Hepatic stellate cell (primary cell): Measurements from ENCODE around the gene ANKRD40.
"Not testable (repeated sequence)": the region's sequence is repeated elsewhere in the genome, so short reads cannot be mapped to it uniquely, and the experiment has no call there.

ENCODE experiments used
- DNase-seq: peaks from one replicate; pipeline ENCODE4 v3.0.0; 2011; ENCODE audit warnings: low spot score

Gene ANKRD40

DNA sequence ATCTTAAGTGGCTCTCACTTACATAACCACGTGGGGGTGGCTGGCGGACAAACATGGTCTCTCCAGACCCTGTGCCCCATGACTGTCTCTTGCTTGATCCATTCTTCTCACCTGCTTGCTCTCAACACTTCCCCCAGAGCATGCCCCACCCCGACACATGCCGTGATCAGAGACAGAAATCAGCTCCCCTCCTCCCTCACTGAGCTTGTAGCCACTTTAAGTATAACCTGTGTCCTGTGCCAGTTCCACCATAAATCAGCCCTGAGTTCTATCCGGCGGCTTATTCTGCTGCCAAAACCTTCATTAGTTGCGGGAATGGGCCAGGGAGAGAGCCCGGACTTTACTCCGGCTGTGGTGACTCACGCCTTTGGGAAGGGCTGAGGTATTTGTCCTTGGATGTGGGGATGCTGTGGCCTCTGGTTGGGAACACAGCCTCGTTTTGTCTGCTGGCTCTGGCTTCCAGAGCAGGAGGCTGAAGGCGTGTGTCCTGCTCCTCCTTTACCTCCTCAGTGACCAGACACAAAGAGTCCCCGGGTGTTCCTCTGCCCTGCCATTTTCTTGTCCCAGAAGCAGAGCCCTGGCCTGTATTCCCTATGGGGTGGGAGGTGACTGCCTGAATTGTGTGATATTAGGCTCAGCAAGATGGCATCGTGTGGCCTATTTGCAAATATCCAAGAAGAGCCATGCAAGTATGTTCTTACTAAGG lies 21.1 kb downstream of the ANKRD40 start:
- peak; percentile 88 for DNase-seq

DNA sequence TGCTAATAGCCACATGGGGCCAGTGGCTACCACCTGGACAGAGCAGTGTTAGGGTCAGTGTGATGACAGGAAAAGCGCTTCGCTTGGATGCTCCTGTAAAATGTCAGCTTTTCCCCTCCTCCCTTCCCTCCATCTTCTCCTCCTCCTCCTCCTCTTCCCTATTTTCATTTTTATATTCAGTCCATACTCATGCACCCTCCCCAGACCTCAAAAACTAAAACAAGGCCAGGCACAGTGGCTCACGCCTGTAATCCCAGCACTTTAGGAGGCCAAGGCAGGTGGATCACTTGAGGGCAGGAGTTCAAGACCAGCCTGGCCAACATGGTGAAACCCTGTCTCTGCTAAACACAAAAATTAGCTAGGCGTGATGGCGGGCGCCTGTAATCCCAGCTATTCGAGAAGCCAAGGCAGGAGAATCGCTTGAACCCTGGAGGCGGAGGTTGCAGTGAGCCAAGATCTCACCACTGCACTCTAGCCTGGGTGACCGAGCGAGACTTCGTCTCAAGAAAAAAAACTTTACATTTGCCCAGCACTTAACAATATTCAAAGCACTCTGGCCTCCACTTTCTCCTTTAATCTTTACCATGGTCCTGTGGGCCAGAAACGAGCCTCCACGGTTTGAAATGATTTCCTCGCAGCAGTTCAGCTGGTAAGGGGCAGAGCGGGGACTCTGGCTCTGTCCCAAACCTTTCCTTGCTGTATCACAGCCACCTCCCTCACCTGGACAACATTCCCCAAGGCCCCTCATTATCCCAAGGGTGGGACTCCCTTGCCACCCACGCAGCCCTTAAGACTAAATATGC lies 21.8 kb downstream of the ANKRD40 start:
- DNase-seq, result no peak

- DNase-seq, result no peak
Observed at GRCh38 chr17:50685334-50685665, 22.4 kb downstream of the ANKRD40 start.

GRCh38 chr17:50684612-50685333 lies 22.9 kb downstream of the ANKRD40 start:
- DNase-seq, result no peak

DNA sequence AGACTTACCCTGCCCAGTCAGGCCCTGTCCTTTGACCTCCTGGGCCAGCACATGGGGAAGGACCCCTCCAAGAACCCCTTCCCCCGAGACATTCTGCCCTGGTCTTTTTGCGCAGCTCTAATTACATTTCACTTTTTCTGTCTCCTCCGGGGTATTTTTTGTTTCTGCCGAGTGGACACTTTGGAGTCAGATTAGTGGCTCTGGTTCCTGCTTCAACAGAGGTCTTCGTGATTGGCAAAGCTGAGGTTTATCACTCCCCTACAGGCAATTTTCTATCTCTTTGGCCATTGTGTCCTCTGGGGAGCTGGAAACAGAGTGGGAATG lies 23.5 kb downstream of the ANKRD40 start:
- no peak for DNase-seq

DNA sequence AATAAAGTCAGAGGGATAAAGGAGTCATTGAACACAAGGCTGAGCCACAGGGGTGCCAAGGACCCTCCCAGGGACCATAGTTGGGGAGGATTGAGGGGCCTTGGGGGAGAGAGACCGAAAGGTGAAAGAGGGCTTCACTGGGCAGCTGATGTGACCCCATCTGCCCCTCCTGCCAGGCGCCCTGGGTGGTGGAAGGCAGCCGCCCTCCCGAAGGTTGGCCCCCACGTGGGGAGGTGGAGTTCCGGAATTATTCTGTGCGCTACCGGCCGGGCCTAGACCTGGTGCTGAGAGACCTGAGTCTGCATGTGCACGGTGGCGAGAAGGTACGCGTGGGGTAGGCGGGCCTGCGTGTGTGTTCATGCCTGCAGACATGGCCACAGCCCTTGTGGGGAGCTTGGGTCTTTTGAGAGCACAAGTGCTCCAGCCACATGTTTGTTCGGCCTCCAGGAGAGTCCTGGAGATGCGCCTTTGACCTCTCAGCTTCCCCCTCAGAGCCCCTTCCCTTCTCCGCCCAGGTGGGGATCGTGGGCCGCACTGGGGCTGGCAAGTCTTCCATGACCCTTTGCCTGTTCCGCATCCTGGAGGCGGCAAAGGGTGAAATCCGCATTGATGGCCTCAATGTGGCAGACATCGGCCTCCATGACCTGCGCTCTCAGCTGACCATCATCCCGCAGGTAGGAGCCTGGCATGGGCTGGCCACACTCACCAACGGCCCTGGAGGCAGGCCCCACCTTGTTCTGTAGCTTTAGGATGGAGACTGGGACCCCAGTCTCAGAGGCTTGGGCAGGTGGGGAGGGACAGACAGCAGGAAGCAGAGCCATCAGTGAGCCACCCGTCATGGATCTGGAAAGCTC lies 24.1 kb downstream of the ANKRD40 start:
- DNase-seq, result no peak

DNA sequence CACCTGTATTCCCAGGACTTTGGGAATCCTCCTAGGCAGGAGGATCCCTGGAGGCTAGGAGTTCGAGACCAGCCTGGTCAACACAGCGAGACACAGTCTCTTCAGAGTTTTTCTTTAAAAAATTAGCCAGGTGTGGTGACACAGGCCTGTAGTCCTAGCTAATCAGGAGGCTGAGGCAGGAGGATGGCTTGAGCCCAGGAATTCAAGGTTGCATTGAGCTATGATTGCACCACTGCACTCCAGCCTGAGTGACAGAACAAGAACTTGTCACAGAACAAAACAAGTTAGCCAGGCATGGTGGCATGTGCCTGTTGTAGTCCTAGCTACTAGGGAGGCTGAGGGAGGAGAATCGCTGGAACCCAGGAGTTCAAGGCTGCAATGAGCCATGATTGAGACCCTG lies 24.8 kb downstream of the ANKRD40 start:
- DNase-seq, result no peak

- DNase-seq, result no peak
Observed at GRCh38 chr17:50682441-50682840, 25.3 kb downstream of the ANKRD40 start.

DNA sequence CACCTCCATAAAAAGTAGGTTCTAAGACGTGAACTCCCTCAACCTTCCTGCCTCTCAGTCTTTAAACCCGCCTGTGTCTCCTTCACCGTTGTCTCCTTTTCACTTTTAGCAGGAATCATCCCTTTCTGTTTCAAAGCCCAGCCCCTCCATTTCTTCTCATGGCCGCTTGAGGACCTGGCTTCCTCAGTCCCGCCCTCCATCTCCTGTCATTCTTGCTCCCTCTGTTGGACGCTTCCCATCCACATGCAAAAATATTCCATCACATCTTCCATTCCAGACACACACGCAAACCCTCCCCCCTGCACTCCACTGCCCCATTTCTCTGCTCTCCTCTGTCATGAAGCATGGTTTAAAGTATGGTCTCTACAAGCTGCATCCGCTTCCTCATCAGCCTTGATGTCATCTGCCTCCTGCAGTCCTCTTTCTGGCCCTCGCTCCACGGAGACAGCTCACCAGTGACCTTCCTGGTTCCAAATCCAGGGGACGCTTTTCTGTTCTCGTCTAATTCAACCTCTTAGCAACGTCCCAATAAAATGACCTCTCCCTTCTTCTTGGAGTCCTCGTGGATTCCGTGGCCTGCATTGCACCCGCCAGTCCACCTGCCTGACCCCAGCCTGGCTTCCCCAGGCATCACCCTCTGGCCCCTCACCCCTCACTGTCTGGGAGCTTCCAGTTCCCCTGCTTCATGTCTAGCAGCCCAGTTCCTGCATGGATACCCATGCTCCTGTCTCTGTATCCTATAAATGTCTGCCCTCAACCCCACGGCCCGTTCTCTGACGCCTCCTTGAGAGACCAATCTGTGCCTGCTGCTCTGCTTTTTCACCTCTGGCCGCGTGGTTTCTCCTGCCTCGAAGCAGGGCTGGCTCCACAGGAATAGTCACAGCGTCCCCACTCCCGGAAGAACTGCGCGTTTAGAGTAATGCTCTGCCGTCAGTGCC lies 26.2 kb downstream of the ANKRD40 start:
- peak; percentile 90 for DNase-seq

DNA sequence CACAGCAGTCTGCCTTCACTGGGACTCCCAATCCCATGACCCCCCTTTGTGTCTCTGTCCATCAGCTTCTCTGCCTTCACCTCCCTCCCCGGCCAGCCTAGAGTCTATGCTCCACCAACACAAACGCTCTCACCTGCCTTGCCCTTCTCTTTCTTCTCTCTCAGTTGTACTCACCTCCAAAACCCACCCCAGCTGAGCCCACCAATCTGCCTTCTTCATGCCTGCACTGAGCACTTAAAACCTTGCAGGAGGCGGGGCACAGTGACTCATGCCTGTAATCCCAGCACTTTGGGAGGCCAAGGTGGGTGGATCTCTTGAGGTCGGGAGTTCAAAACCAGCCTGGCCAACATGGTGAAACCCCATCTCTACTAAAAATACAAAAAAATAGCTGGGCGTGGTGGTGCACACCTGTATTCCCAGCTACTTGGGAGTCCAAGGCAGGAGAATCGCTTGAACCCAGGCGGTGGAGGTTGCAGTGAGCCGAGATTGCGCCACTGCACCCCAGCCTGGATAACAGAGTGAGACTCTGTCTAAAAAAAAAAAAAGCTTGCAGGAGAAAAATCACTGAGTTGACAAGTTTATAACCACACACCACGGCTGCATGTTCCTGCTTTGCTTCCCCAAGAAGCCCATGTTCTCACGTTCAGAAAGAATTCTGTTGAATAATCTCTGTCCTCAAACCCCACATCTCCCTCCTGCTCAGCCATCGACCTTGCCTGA lies 27.0 kb downstream of the ANKRD40 start:
- not testable (repeated sequence) for DNase-seq

- DNase-seq, result no peak
Observed at GRCh38 chr17:50680126-50680525, 27.6 kb downstream of the ANKRD40 start.

DNA sequence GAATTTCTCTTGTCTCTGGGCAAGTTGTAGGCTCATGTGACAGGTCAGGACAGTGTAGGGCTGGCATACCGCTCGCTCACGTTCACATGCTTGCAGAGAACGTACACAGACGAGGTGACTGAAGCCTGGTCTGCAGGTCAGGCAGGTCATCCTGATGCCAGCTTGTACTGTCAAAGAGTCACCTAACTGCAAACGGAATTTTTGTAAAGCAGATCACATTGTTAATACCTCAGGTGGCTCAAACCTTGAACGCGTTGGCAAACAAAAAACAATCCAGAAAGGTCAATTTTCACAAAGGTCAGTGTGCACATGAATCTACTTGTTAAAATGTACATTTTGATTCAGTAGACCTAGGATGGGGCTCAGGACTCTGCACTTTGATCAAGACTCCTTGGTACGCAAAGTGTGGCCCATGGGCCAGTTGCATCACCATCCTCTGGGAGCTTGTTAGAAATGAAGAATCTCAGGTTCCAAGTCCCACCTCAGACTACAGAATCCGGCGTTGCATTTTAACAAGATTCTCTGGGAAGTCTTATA lies 28.6 kb downstream of the ANKRD40 start:
- no peak for DNase-seq

DNA sequence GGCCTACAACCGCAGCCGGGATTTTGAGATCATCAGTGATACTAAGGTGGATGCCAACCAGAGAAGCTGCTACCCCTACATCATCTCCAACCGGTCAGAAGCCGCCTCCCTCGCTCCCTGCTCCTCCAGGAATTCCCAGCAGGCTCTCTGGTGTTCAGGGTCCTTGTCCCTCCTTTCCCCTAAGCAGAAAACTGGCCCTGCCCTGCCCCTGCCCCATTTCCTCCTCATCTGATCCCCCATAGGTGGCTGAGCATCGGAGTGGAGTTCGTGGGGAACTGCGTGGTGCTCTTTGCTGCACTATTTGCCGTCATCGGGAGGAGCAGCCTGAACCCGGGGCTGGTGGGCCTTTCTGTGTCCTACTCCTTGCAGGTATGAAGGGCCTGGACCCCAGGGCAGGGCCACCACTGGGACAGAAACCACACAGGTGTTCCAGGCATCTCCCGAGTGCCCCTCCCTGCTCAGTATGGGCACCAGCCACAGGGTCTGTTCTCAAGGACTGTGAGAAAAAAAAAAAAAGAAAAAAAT lies 29.8 kb downstream of the ANKRD40 start:
- DNase-seq, result no peak

DNA sequence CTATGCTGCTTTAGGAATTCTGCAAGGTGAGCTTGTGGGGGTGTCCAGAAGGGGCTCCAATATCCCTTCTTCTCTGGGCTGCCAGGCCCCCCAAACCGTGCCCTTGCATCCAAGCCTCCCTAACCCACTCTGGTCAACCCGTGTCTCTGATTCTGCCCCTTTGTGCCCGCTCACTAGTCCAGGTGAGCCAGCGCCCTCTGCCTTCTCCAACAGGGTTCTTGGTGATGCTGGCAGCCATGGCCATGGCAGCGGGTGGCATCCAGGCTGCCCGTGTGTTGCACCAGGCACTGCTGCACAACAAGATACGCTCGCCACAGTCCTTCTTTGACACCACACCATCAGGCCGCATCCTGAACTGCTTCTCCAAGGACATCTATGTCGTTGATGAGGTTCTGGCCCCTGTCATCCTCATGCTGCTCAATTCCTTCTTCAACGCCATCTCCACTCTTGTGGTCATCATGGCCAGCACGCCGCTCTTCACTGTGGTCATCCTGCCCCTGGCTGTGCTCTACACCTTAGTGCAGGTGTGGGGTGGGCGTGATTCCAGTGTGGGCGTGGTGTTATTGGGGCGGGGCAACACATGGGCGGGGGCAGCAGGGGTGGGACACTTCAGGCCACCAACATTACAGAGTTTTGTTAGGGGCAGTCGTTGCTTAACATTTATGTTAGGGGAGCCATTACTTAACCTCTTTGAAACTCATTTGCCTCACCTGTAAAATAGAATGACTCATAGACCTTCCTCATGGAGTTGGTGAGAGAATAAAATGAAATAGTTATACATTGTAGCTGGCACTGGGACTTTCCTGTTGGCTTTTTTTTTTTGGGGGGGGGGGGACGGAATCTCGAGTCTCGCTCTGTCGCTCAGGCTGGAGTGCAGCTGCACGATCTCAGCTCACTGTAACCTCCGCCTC lies 31.4 kb downstream of the ANKRD40 start:
- no peak for DNase-seq

DNA sequence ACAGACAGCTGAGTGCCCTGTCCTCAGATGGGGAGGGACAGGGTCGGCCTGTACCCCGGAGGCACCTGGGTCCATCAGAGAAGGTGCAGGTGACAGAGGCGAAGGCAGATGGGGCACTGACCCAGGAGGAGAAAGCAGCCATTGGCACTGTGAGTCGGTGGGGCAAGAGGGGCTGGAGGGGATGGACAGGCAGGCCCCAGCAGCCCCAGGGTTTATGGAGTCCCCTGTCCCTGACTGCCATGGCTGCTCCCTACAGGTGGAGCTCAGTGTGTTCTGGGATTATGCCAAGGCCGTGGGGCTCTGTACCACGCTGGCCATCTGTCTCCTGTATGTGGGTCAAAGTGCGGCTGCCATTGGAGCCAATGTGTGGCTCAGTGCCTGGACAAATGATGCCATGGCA lies 32.1 kb downstream of the ANKRD40 start:
- no peak for DNase-seq

- no peak for DNase-seq
Observed at GRCh38 chr17:50675190-50675589, 32.5 kb downstream of the ANKRD40 start.

GRCh38 chr17:50672831-50673551 lies 34.7 kb downstream of the ANKRD40 start:
- no peak for DNase-seq

- DNase-seq, result no peak
Observed at GRCh38 chr17:50672071-50672470, 35.6 kb downstream of the ANKRD40 start.
